Prostate gland (tissue), 2 donors: ENCODE measurements around the gene CCIN. TPM values are rescaled to one million over a fixed set of nuclear protein-coding genes. Genes with fewer than 3 reads are reported as not detected.
"Not testable (repeated sequence)": the region's sequence is repeated elsewhere in the genome, so short reads cannot be mapped to it uniquely, and the experiment has no call there.

Experiments used
- DNase-seq: peaks from one replicate; pipeline ENCODE4 v3.0.0-alpha.2; 2019; ENCODE audit warnings: low spot score
- H3K27ac ChIP-seq, 2 donors: fragments of 200-600 bp; sonication (generic); 2 replicates each; pipeline ENCODE4 v1.5.1; 2017 to 2019
- H3K27me3 ChIP-seq: fragments of 200-600 bp; sonication (generic); replicated peaks from 2 replicates; pipeline ENCODE4 v1.5.1; 2019; ENCODE audit not compliant: insufficient read depth
- H3K36me3 ChIP-seq, 2 donors: fragments of 200-600 bp; sonication (generic); 1 replicate in 1 of 2; 2 replicates in 1 of 2; pipeline versions ENCODE4 v1.5.1 to v1.8.1; 2017 to 2019
- H3K4me1 ChIP-seq: fragments of 200-600 bp; sonication (generic); replicated peaks from 2 replicates; pipeline ENCODE4 v1.5.1; 2019
- H3K4me3 ChIP-seq, 2 donors: fragments of 200-600 bp; sonication (generic); 2 replicates each; pipeline ENCODE4 v1.5.1; 2017 to 2019
- H3K9me3 ChIP-seq: fragments of 200-600 bp; sonication (generic); 2 replicates; pipeline ENCODE4 v1.5.1; 2017
- CTCF ChIP-seq, 4 experiments: fragments of 200-600 bp in 2 of 4; fragments of 450-650 bp in 2 of 4; sonication (generic) in 2 of 4; IDR thresholded peaks; 1 replicate in 3 of 4; 2 replicates in 1 of 4; pipeline ENCODE4 v1.5.1; 2016 to 2019; ENCODE audit warnings: antibody characterized with exemption in 4 of 4, mild to moderate bottlenecking in 2 of 4, moderate library complexity in 2 of 4
- POLR2A ChIP-seq: fragments of 450-650 bp; IDR thresholded peaks from one replicate; pipeline ENCODE4 v1.6.1; 2016; ENCODE audit warnings: antibody characterized with exemption, mild to moderate bottlenecking
- POLR2AphosphoS5 ChIP-seq: sonication (generic); formaldehyde crosslinking; IDR thresholded peaks from one replicate; pipeline ENCODE4 v1.6.1; 2017; ENCODE audit warnings: antibody characterized with exemption
- WGBS: methylation state at CpG from one replicate; pipeline ENCODE4 v1.1.5; 2018; 5-methylcytosine and 5-hydroxymethylcytosine counted together
- intact Hi-C: fragments of 100-400 bp; cut with DNase I; formaldehyde crosslinking; loops from one replicate; pipeline ENCODE4 v1.14.2; 2022
- total RNA-seq, 2 donors: library from RNA; depleted of rRNA; stranded (reverse); fragments of >200 nt; gene quantifications; one replicate each; pipeline ENCODE4 v1.1.0, GENCODE V29; 2016

Gene CCIN
- total RNA-seq, 2 donors from 2014 or later: 0.18 to 3.0 TPM

GRCh38 chr9:36177571-36177970, 8.4 kb downstream of the CCIN start:
- intact Hi-C loops: no loop called here
- no peak for TF ChIP-seq POLR2AphosphoS5
- WGBS: 60% methylated on average over 4 of the region's 4 CpGs
- no peaks in the 10 kb centered on the region for H3K27me3 ChIP-seq
- no peaks in the 10 kb centered on the region for H3K36me3 ChIP-seq
- no peak overlapping the region for H3K27ac ChIP-seq
- DNase-seq: no peak
- H3K4me3 ChIP-seq: no peak overlapping the region
- H3K4me1 ChIP-seq: no peaks in the 10 kb centered on the region
- H3K9me3 ChIP-seq: no peaks in the 10 kb centered on the region

DNA sequence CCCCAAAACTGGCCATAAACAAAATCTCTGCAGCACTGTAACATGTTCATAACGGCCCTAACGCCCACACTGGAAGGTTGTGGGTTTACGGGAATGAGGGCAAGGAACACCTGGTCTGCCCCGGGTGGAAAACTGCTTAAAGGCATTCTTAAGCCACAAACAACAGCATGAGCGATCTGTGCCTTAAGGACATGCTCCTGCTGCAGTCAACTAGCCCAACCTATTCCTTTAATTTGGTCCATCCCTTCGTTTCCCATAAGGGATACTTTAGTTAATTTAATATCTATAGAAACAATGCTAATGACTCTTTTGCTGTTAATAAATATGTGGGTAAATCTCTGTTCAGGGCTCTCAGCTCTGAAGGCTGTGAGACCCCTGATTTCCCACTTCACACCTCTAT, 11.1 kb downstream of the CCIN start:
- DNase-seq, H3K36me3 ChIP-seq, intact Hi-C loops, H3K4me3 ChIP-seq, H3K27me3 ChIP-seq, H3K4me1 ChIP-seq, H3K9me3 ChIP-seq, H3K27ac ChIP-seq: not testable (repeated sequence)
- 83% methylated on average over 6 of the region's 6 CpGs for WGBS

- DNase-seq: no peak
- Histone ChIP-seq H3K9me3 (no peaks in the 10 kb centered on the region), H3K4me1 (peaks cover 5% of the 10 kb centered on the region), H3K27ac (no peak overlapping the region), H3K4me3 (no peak overlapping the region), H3K36me3 (no peaks in the 10 kb centered on the region), H3K27me3 (no peaks in the 10 kb centered on the region)
- TF ChIP-seq POLR2A: no peak
- TF ChIP-seq POLR2AphosphoS5: no peak
- TF ChIP-seq CTCF (IDR thresholded peaks at IDR 0.05): no peak
- intact Hi-C loops: no loop called here
Observed at GRCh38 chr9:36187414-36187813, 18.2 kb downstream of the CCIN start.

- 62% methylated on average over 5 of the region's 5 CpGs for WGBS
- H3K27me3 ChIP-seq: no peaks in the 10 kb centered on the region
- TF ChIP-seq POLR2AphosphoS5 (no peak), CTCF (IDR thresholded peaks at IDR 0.05) (no peak)
- H3K4me1 ChIP-seq: peaks cover 5% of the 10 kb centered on the region
- no peak overlapping the region for H3K4me3 ChIP-seq
- no peak for DNase-seq
- H3K27ac ChIP-seq: no peak overlapping the region
- H3K36me3 ChIP-seq: no peaks in the 10 kb centered on the region
- no peaks in the 10 kb centered on the region for H3K9me3 ChIP-seq
- intact Hi-C loops: loop anchor here (2.0 kb wide), 1 partner anchor 141 kb away; no protein-coding TSS in a partner anchor
Observed at GRCh38 chr9:36188212-36188611, 19.0 kb downstream of the CCIN start.

DNA sequence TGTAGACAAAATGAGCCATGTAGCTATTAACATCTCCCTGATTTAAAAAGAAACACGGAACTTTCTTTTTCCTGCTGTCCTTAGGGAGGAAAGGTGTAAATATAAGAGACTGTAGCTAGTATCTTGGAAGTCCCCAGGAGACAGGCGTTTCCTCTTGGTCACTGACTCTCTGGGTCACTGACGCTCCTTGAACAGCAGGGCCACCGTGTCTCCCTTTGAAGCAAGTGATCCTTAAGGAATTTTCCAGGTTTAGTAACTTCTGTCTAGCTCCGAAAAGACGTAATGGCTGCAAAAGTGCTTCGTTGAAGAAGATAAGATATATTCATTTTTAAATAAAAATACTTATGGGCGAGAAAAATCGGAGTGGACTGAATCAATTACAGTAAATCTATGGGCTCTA, 20.8 kb downstream of the CCIN start:
- TF ChIP-seq POLR2AphosphoS5 (no peak), POLR2A (no peak), CTCF (IDR thresholded peaks at IDR 0.05) (no peak)
- no peak for DNase-seq
- Histone ChIP-seq H3K4me3 (peak overlapping the region; percentile 95 to 96), H3K9me3 (no peaks in the 10 kb centered on the region), H3K36me3 (no peaks in the 10 kb centered on the region), H3K4me1 (peaks cover 5% of the 10 kb centered on the region), H3K27me3 (no peaks in the 10 kb centered on the region), H3K27ac (peak overlapping the region; percentile 81 to 90)
- 7% methylated on average over 9 of the region's 9 CpGs for WGBS
- intact Hi-C loops: loop anchor here (2.0 to 10.0 kb wide), 3 partner anchors 47 to 139 kb away; partner anchors contain the start of gene GNE

- H3K27ac ChIP-seq: peak within 1 kb of the TSS; percentile 81 to 90
- H3K27me3 ChIP-seq: no peaks in the 10 kb centered on the region
- TF ChIP-seq POLR2AphosphoS5 (peak; percentile 98), CTCF (IDR thresholded peaks at IDR 0.05) (peak; percentile 21 to 76 (median 56)), POLR2A (peak; percentile 87)
- H3K9me3 ChIP-seq: no peaks in the 10 kb centered on the region
- DNase-seq: peak; percentile 98
- intact Hi-C loops: loop anchor here (2.0 to 10.0 kb wide), 2 partner anchors 48 to 64 kb away; partner anchors contain the start of gene GNE
- peak within 1 kb of the TSS; percentile 95 to 96 for H3K4me3 ChIP-seq
- H3K4me1 ChIP-seq: peaks cover 5% of the 10 kb centered on the region
- H3K36me3 ChIP-seq: no peaks in the 10 kb centered on the region
- WGBS: under 1% methylated on average over 38 of the region's 68 CpGs
Observed at GRCh38 chr9:36190388-36191289, 21.5 kb downstream of the CCIN start, which contains the start of gene CLTA. Gene CLTA (plus strand): TSS chr9:36190921. CDS start chr9:36191057, 136 bp downstream.
